NCI-H187 treated with DMSO at 0.1 percent for 48 hours (cell line): ENCODE data around the gene SNX10.
"Not testable (repeated sequence)": the region's sequence is repeated elsewhere in the genome, so short reads cannot be mapped to it uniquely, and the experiment has no call there.

Source experiments
- DNase-seq: peaks from one replicate; lab custom pipeline; 2025; lab: John Stamatoyannopoulos, UW

The SNX10 gene

GRCh38 chr7:26291699-26292538 is at the start of gene SNX10:
SNX10 (plus strand) TSS chr7:26291862; CDS start chr7:26346443, 54,581 bp downstream.
- no peak for DNase-seq

GRCh38 chr7:26245150-26245549 is 46.5 kb upstream of the SNX10 start:
- DNase-seq: no peak

- no peak for DNase-seq
These were observed 41.4 kb upstream of the SNX10 start for GRCh38 chr7:26250239-26250638.

GRCh38 chr7:26261866-26262265 is 29.8 kb upstream of the SNX10 start:
- not testable (repeated sequence) for DNase-seq

- DNase-seq: no peak
These were observed 26.6 kb upstream of the SNX10 start for GRCh38 chr7:26265065-26265464.

GRCh38 chr7:26265499-26266075 is 26.1 kb upstream of the SNX10 start:
- no peak for DNase-seq

- DNase-seq: no peak
These were observed 24.0 kb upstream of the SNX10 start for GRCh38 chr7:26267601-26268166.

GRCh38 chr7:26275213-26275612 is 16.4 kb upstream of the SNX10 start:
- DNase-seq: no peak

- no peak for DNase-seq
These were observed 12.9 kb upstream of the SNX10 start for GRCh38 chr7:26278770-26279169.

GRCh38 chr7:26279405-26279804 is 12.3 kb upstream of the SNX10 start:
- DNase-seq: no peak

- DNase-seq: no peak
These were observed 11.6 kb upstream of the SNX10 start for GRCh38 chr7:26280097-26280496.

GRCh38 chr7:26280723-26281122 is 10.9 kb upstream of the SNX10 start:
- DNase-seq: no peak

GRCh38 chr7:26284477-26284876 is 7.2 kb upstream of the SNX10 start:
- no peak for DNase-seq

- no peak for DNase-seq
These were observed 6.5 kb upstream of the SNX10 start for GRCh38 chr7:26284995-26285632.

GRCh38 chr7:26286157-26286556 is 5.5 kb upstream of the SNX10 start:
- no peak for DNase-seq

GRCh38 chr7:26288126-26288525 is 3.5 kb upstream of the SNX10 start:
- DNase-seq: not testable (repeated sequence)

GRCh38 chr7:26291251-26291650 is 411 bp upstream of the SNX10 start:
- no peak for DNase-seq

GRCh38 chr7:26292768-26293560 is 1.3 kb downstream of the SNX10 start:
- no peak for DNase-seq

- DNase-seq: no peak
These were observed 2.1 kb downstream of the SNX10 start for GRCh38 chr7:26293569-26294308.

GRCh38 chr7:26295015-26295414 is 3.4 kb downstream of the SNX10 start:
- no peak for DNase-seq

- DNase-seq: no peak
These were observed 3.9 kb downstream of the SNX10 start for GRCh38 chr7:26295586-26295985.
